ENCODE measurements around the gene SYNE2.

DNA sequence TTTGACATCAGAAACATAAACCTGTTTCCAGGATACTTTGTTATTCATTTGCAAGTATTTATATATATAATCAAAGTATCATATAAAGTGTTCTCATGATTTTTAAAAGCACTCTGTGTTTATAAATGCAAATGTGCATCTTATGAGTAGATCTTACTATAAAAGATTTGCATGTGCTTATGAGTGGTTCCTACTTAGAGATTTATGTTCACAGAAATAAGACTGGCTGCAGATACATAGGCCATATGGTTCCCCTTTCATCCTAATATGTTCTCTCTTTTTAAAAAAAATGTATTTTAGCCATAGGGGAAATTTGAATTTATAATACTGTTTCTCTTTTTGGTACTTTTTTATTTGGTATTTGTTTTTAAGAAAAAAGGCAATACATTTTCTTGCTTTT lies 267.2 kb downstream of the SYNE2 start:
- no peak for TF ChIP-seq TAF1 (IDR thresholded peaks at IDR 0.05; ENCODE audit: low read depth)
- TF ChIP-seq, protein P1, sequence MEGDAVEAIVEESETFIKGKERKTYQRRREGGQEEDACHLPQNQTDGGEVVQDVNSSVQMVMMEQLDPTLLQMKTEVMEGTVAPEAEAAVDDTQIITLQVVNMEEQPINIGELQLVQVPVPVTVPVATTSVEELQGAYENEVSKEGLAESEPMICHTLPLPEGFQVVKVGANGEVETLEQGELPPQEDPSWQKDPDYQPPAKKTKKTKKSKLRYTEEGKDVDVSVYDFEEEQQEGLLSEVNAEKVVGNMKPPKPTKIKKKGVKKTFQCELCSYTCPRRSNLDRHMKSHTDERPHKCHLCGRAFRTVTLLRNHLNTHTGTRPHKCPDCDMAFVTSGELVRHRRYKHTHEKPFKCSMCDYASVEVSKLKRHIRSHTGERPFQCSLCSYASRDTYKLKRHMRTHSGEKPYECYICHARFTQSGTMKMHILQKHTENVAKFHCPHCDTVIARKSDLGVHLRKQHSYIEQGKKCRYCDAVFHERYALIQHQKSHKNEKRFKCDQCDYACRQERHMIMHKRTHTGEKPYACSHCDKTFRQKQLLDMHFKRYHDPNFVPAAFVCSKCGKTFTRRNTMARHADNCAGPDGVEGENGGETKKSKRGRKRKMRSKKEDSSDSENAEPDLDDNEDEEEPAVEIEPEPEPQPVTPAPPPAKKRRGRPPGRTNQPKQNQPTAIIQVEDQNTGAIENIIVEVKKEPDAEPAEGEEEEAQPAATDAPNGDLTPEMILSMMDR (IDR thresholded peaks at IDR 0.05; ENCODE audit: poor library complexity, severe bottlenecking): no peak

All from neural cell (in vitro differentiated cells).